C4-2B (cell line): ENCODE data around the gene PAM.

Experiments used
- CTCF ChIP-seq: fragments of 450-650 bp; conservative IDR thresholded peaks from 2 replicates; pipeline ENCODE4 v1.5.1; 2017; ENCODE audit warnings: mild to moderate bottlenecking
- ZFX ChIP-seq: fragments of 450-650 bp; IDR thresholded peaks from 2 replicates; pipeline ENCODE4 v1.6.1; 2017

GRCh38 chr5:102858221-102858620, 103.1 kb downstream of the PAM start:
- no peak for TF ChIP-seq CTCF
- TF ChIP-seq ZFX, result no peak
